Panc1 (cell line): ENCODE measurements around the gene PAXIP1. TPM values are rescaled to one million over a fixed set of nuclear protein-coding genes. Genes with fewer than 3 reads are reported as not detected.

Source experiments
- ATAC-seq: fragments of 200-7000 bp; cut with Tn5 transposase; 2 replicates; pipeline ENCODE4 v1.9.1; 2020; ENCODE audit warnings: mild to moderate bottlenecking, moderate library complexity
- BruUV-seq: library from RNA; stranded (reverse); fragments of 400-500 nt; replicated peaks from 2 replicates; lab custom pipeline; 2021; lab: Mats Ljungman, UMichigan
- CTCF ChIA-PET: fragments of 300-600 bp; sonication (Branson Sonifier 250); formaldehyde crosslinking; loops from one replicate; lab custom pipeline; 2022; ENCODE audit warnings: antibody characterized with exemption; lab: Charles Lee
- POLR2A ChIA-PET: fragments of 300-600 bp; sonication (Branson Sonifier 250); formaldehyde crosslinking; loops from one replicate; lab custom pipeline; 2022; ENCODE audit warnings: antibody characterized with exemption; lab: Charles Lee
- DNase-seq: peaks from one replicate; pipeline ENCODE4 v3.0.0-alpha.2; 2010; ENCODE audit warnings: low read depth, low spot score
- H3K27ac ChIP-seq: 2 replicates; pipeline ENCODE4 v1.5.1; 2011; ENCODE audit warnings: mild to moderate bottlenecking, low read length, inconsistent platforms
- H3K27me3 ChIP-seq: fragments of 200-500 bp; sonication (Bioruptor generic); 2 replicates; pipeline ENCODE4 v1.6.0; 2014; ENCODE audit warnings: low read length, inconsistent platforms; ENCODE audit not compliant: control insufficient read depth, insufficient read depth
- H3K36me3 ChIP-seq: fragments of 200-500 bp; sonication (Bioruptor generic); 2 replicates; pipeline ENCODE4 v1.5.1; 2014; ENCODE audit warnings: inconsistent platforms, mild to moderate bottlenecking, low read length, moderate library complexity; ENCODE audit not compliant: control insufficient read depth, insufficient read depth
- H3K4me1 ChIP-seq: 2 replicates; pipeline ENCODE4 v1.5.1; 2011; ENCODE audit warnings: inconsistent platforms, mild to moderate bottlenecking, low read length, moderate library complexity; ENCODE audit not compliant: control insufficient read depth, insufficient read depth
- H3K4me3 ChIP-seq, 2 experiments: 2 replicates each; pipeline ENCODE4 v1.5.1; 2011 to 2012; ENCODE audit warnings: low read depth in 2 of 2, low read length in 2 of 2, mild to moderate bottlenecking in 2 of 2, inconsistent platforms in 1 of 2, moderate library complexity in 1 of 2
- H3K9me3 ChIP-seq: fragments of 200-500 bp; sonication (Bioruptor generic); 2 replicates; pipeline ENCODE4 v1.5.1; 2014; ENCODE audit warnings: low read depth, mild to moderate bottlenecking, inconsistent platforms, low read length, moderate library complexity; ENCODE audit not compliant: control insufficient read depth, insufficient read depth
- CTCF ChIP-seq: fragments of 450-650 bp; IDR thresholded peaks from 2 replicates; pipeline ENCODE4 v1.5.1; 2017; ENCODE audit warnings: mild to moderate bottlenecking
- POLR2AphosphoS5 ChIP-seq: IDR thresholded peaks from 2 replicates; pipeline ENCODE4 v1.6.1; 2012; ENCODE audit warnings: mild to moderate bottlenecking, low read depth, low read length, moderate library complexity
- SIN3A ChIP-seq: IDR thresholded peaks from 2 replicates; pipeline ENCODE4 v1.6.1; 2012; ENCODE audit warnings: low read depth, mild to moderate bottlenecking, low read length, moderate library complexity, borderline replicate concordance; ENCODE audit not compliant: insufficient read depth
- TCF7L2 ChIP-seq: IDR thresholded peaks from 2 replicates; pipeline ENCODE4 v1.6.1; 2011; ENCODE audit warnings: mild to moderate bottlenecking, low read depth, low read length, inconsistent platforms
- in situ Hi-C: cut with HindIII; loops from 2 replicates; pipeline ENCODE4 v1.10.0; 2016; ENCODE audit warnings: low sequenced_read_pairs, low pct_unique_long_range_greater_than_20kb
- intact Hi-C: fragments of 100-400 bp; cut with micrococcal nuclease; formaldehyde crosslinking; loops from one replicate; pipeline ENCODE4 v1.10.0; 2022; ENCODE audit not compliant: unreplicated experiment
- total RNA-seq: library from RNA; stranded (reverse); gene quantifications from one replicate; pipeline ENCODE4 v1.2.1, GENCODE V29; 2021; ENCODE audit not compliant: unreplicated experiment
- TF ChIP-seq, protein P1 (sequence below), 2 experiments: IDR thresholded peaks; 2 replicates each; pipeline ENCODE4 v1.6.1; 2011 to 2012; ENCODE audit warnings: low read depth in 2 of 2, control low read depth in 1 of 2, low read length in 1 of 2, mild to moderate bottlenecking in 1 of 2, moderate library complexity in 1 of 2; ENCODE audit not compliant: insufficient read depth in 1 of 2

PAXIP1 gene
- total RNA-seq, 1 experiment from 2014 or later, result 27.3 TPM

- no peak overlapping the region for H3K4me3 ChIP-seq
- intact Hi-C loops (no loop called here), in situ Hi-C loops (no loop called here)
- H3K36me3 ChIP-seq, result peaks cover 2% of the 10 kb centered on the region; the same call in 1 of the 2 replicates
- TF ChIP-seq CTCF (peak; percentile 73), POLR2AphosphoS5 (no peak)
- ATAC-seq (no peak), DNase-seq (peak; percentile 38)
- BruUV-seq, result no TSS peak
- CTCF ChIA-PET, result no interaction called here
- no peaks in the 10 kb centered on the region for H3K9me3 ChIP-seq
- POLR2A ChIA-PET, result no interaction called here
- H3K27me3 ChIP-seq, result no peaks in the 10 kb centered on the region
- no peak overlapping the region for H3K27ac ChIP-seq
- peaks cover 5% of the 10 kb centered on the region; the same call in 1 of the 2 replicates for H3K4me1 ChIP-seq
Measured at GRCh38 chr7:155007947-155008346, 5.0 kb upstream of the PAXIP1 start.

DNA sequence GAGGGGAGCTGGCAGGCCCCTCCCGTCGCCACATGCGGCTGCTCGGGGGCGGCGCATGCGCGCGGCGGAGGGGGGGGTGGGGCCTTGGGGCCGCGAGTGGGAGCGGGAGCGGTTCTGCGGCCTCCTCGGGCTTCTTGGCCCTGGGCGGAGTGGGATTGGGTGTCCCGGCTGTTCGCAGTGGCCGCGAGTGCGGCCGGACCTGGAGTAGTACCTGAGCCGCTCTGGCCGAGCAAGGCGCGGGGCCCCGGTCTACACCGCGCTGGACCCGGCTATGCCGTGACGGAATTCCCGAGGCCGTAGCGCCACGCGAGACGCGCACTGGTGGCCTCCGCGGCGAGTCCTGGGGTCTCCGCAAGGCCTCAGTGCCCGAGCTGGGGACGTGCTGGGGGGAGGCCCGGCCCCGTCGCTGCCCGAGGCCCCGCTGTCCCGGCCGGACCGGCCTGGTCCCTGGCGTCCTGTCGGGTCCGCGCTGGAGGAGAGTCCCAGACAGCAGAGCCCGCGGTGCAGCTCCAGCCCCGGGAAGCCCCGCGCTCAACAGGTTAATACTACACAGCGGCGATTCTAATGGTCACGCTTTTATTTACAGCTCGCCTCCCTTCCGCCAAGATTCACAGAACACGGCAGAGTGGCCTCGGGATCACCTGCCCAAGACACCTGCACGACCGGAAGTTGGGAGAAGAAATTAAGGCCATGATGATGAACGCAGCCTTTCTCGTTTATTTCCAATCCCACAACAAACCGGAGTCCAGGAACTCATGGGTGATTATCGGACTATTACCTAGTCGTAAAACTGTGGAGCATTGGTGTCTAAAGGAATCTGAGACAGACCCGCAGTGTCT lies 671 bp upstream of the PAXIP1 start:
- in situ Hi-C loops, result no loop called here
- POLR2A ChIA-PET, result no interaction called here
- Histone ChIP-seq H3K9me3 (no peaks in the 10 kb centered on the region), H3K4me1 (peaks cover 9% of the 10 kb centered on the region; the same call in 1 of the 2 replicates), H3K27me3 (no peaks in the 10 kb centered on the region), H3K4me3 (peak overlapping the region; percentile 71 to 87), H3K27ac (peak overlapping the region; percentile 88), H3K36me3 (peaks cover 2% of the 10 kb centered on the region)
- peak; percentile 64; the same call in 1 of the 2 replicates for TF ChIP-seq POLR2AphosphoS5
- no peak for TF ChIP-seq CTCF
- peak; percentile 78; the same call in 1 of the 2 replicates for TF ChIP-seq SIN3A
- TF ChIP-seq, protein P1, sequence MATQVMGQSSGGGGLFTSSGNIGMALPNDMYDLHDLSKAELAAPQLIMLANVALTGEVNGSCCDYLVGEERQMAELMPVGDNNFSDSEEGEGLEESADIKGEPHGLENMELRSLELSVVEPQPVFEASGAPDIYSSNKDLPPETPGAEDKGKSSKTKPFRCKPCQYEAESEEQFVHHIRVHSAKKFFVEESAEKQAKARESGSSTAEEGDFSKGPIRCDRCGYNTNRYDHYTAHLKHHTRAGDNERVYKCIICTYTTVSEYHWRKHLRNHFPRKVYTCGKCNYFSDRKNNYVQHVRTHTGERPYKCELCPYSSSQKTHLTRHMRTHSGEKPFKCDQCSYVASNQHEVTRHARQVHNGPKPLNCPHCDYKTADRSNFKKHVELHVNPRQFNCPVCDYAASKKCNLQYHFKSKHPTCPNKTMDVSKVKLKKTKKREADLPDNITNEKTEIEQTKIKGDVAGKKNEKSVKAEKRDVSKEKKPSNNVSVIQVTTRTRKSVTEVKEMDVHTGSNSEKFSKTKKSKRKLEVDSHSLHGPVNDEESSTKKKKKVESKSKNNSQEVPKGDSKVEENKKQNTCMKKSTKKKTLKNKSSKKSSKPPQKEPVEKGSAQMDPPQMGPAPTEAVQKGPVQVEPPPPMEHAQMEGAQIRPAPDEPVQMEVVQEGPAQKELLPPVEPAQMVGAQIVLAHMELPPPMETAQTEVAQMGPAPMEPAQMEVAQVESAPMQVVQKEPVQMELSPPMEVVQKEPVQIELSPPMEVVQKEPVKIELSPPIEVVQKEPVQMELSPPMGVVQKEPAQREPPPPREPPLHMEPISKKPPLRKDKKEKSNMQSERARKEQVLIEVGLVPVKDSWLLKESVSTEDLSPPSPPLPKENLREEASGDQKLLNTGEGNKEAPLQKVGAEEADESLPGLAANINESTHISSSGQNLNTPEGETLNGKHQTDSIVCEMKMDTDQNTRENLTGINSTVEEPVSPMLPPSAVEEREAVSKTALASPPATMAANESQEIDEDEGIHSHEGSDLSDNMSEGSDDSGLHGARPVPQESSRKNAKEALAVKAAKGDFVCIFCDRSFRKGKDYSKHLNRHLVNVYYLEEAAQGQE (IDR thresholded peaks at IDR 0.05; ENCODE audit: insufficient read depth in 1 of 2, low read depth in 2 of 2, low read length in 1 of 2), result no peak
- TF ChIP-seq TCF7L2, result no peak
- intact Hi-C loops, result no loop called here
- ATAC-seq, result peak; percentile 87
- CTCF ChIA-PET, result no interaction called here
- no peak for DNase-seq
- no TSS peak for BruUV-seq
